Pulmonary artery endothelial cell (primary cell): ENCODE data around the gene GJC1. TPM values are rescaled to one million over a fixed set of nuclear protein-coding genes. Genes with fewer than 3 reads are reported as not detected.

Experiments used
- DNase-seq: peaks from one replicate; pipeline ENCODE4 v3.0.0-alpha.2; 2011; ENCODE audit warnings: low read depth, low spot score
- total RNA-seq: library from RNA; depleted of rRNA; stranded (reverse); fragments of >200 nt; gene quantifications from 2 replicates; pipeline ENCODE4 v1.2.3, GENCODE V29; 2014

Gene GJC1
- total RNA-seq, 1 donor from 2014 or later, result 5.4 TPM

DNA sequence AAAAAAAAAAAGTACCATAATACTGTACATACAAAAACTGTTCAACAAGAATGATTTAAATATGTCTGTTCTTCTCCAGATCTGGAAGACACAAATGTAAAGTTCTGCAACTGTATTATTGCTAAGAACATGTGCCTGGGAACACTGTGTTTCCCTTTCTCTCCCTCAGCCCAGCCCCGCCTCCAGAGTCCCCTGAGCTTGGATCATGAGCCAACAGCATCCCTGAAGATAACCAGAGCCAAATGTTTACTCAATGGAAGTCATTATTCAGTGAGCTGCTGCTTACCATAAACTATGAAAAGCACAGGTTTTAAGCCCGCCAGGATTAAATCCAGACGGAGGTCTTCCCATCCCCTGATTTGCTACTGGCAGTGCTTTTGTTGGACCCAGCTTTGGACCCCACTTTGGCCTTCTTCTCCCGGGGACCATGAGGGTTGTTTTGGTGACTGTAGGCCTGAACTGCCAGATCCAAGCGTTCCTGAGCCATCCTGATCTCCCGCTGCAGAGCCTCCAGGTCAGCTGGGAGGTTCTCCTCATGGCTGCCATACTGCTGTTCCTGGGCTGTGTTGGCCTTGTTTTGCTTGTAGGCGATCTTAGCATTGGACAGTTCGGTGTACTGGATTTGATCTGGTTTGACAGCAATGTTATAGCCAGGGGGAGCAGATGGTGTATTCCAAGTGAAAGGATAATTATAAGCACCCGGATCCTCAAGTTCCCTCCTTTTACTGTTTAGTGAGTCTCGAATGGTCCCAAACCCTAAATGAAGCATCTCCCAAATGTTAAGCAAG lies 25.6 kb downstream of the GJC1 start:
- no peak for DNase-seq

DNA sequence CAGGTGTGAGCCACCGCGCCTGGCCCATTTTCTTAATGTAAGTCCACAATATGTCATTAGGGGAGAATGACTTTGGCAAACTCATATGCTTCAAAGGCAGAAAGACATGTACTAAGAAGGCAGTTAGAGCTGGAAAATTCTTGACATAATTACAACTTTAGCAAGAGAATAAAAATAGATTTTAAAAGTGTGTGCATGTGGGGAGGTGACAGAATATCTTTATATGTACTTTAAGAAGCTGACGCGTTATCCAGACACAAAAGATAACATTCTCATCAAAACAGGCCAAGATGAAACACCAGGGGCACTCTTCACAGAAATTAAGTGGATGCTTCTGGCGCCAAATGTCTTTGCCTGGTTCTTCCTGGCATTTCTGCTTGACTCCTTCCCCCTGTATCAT lies 28.2 kb downstream of the GJC1 start:
- no peak for DNase-seq

DNA sequence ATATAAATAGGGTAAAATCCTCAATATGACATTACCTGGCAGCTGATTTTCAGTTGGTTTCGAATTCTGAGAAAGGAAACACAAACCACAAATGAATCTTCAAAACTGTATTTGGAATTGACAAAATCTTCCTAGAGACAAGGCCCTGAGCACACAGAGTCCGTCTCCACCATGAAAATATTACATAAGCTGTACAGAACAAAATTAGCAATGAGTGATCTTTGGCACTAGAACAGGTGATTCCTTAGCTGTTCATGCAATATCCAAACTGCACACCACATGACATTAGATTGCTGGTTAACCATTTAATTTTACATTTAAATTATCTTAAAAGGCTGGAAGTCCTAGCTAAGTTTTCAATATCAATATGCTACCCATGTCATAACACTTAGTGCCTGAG lies 31.7 kb downstream of the GJC1 start:
- no peak for DNase-seq

DNA sequence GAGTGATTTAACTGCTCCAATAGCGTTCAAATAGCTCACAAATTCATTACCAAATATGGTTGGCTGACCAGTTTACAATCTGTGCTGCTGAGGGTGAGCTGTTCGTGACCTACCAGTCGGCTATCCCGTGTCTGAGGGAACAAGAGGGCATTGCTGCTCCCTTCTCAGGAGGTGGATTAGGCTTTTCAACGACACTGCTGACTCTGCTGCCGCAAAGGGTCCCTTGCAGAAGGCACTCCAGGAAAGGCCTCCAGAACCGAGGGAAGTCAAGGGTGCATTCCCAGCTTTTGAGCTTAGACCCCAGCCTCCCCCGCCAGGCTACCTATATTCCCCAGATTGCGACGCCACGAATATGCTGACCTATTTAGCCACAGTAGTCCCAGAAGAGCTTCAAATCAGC lies 32.3 kb downstream of the GJC1 start:
- DNase-seq, result no peak

DNA sequence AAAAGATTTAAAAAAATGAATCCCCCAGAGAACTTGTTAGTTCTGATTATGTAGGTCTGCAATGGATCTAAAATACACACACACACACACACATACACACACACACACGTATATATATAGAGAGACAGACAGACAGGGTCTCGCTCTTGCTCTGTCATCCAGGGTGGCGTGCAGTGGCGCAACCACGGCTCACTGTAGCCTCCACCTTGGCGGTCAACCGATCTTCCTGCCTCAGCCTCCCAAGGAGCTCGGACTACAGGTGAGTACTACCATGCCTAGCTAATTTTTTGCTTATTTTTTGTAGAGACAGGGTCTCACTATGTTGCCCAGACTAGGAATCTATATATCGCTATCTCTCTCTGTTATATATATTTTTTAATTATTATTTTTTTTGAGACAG lies 33.4 kb downstream of the GJC1 start:
- DNase-seq, result no peak

DNA sequence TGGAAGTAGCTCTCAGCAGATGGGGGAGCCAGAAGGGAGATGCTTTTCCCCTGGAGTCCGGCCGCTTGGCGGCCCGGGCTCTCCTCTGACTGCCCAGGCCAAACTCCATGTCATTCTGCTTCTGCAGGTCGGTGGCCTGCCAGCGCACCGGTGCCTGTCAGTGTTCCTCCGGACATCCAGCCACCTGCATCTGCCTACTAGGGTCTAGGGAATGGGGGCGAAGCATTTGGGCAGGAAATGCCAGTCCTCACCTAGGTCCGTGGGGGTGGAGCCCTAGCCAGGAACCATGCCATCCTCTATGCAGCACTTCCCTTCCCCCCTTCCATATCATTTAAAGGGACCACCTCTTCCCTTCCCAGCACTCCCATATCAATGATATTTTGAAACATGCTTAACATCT lies 34.2 kb downstream of the GJC1 start:
- DNase-seq, result no peak

DNA sequence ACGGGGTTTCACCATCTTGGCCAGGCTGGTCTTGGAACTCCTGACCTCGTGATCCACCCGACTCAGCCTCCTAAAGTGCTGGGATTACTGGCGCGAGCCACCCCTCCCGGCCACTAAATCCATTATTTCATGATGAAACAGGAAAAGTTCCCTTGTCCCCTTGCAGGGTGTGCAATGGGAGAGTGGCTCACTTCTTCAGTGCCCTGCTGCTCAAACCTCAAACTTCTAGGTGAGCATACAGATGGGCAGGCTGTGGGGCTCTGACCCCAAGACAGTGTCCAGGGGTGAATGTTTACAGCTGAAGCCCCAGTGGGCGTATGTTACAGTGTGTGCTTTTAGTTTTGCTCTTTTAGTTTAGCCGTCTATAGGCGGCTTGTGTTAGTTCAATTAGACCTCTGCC lies 34.7 kb downstream of the GJC1 start:
- no peak for DNase-seq

DNA sequence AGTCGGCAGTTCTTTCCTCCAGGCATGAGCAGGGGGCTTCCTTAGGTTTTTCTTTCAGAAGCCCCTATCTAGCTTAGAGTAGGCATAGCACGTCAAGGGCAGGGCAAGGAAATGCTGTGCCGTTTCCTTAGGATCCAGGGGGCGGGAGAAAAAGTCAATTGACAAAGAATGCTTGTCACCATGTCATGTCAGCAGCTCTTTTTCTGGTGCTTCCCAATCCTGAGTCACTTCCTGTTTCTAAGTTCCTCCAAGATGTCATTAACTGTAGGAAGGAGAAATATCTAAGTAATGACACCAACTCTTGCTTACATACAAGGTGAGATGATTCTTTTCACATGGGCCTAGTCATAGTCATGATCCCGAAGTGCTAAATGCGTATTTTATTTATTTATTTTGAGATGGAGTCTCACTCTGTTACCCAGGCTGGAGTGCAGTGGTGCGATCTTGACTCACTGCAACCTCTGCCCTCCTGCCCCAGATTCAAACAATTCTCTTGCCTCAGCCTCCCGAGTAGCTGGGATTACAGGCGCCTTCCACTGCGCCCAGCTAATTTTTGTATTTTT lies 35.2 kb downstream of the GJC1 start:
- DNase-seq, result peak; percentile 64

DNA sequence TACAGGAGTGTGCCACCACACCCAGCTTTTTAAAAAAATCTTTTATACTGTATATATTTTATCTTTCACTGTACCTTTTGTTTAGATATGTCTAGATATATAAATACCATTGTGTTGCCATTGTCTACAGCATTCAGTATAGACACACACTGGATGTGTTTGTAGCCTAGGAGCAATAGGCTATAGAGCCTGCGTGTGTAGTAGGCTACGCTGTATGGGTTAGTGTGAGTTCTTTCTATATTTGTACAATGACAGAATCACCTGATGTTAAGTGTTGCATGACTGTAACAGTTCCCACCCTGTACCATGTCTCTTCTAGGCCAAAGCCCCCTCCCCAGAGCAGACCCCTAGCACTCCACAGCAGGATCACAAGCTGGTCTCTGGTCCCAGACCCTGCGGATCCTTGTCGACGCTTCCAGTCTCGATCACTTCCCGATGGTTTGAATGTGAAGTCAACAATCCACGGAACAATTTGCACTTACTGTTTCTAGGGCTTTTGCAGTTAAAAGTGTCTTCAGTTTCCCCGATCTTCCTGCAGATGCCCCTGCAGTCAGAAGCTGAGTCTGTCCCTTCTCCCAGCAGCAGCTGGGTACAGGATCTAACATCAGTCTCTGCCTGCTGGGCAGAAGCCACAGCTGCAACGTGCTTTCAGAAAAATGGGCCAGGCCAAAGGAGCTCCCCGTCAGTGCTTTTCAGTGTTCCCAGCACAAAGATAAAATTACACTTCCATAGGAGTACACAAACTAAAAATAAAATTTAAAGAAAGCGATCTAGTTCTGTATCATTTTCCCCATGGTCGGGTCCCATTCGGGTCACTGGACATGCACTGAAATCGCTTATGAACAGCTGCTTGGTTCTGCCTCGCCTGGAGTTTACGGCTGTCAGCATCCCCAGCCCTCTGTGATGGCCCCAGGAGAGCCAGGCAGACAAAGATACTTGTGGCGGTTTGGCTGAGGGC lies 35.9 kb downstream of the GJC1 start:
- DNase-seq, result no peak

DNA sequence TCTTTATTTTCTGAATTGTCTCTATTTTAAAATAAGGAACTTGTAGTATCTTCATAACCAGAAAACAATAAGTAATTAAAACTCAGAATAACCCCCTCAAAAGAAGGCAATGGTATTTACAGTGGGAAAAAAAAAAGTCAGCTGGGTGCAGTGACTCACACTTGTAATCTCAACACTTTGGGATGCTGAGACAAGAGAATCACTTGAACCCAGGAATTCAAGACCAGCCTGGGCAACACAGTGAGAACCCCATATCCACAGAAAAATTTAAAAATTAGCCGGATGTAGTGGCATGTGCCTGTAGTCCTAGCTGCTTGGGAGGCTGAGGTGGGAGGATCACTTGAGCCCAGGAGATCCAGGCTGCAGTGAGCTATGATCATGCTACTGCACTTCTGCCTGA lies 37.8 kb downstream of the GJC1 start:
- no peak for DNase-seq

DNA sequence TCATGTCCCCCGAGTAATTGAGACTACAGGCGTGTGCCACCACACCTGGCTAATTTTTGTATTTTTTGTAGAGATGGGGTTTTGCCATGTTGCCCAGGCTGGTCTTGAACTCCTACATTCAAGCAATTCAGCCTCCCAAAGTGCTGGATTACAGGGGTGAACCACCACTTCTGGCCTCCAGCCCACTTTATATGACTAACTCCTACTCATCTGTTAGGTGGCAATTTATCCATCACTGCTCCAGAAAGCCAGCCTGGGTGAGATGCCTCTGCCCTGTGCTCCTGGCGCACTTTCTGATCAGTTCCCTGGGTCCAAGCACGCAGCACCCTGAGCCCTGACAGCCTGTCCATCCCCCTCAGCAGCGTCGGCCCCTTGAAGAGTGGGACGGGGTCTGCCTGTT lies 41.9 kb downstream of the GJC1 start:
- no peak for DNase-seq

DNA sequence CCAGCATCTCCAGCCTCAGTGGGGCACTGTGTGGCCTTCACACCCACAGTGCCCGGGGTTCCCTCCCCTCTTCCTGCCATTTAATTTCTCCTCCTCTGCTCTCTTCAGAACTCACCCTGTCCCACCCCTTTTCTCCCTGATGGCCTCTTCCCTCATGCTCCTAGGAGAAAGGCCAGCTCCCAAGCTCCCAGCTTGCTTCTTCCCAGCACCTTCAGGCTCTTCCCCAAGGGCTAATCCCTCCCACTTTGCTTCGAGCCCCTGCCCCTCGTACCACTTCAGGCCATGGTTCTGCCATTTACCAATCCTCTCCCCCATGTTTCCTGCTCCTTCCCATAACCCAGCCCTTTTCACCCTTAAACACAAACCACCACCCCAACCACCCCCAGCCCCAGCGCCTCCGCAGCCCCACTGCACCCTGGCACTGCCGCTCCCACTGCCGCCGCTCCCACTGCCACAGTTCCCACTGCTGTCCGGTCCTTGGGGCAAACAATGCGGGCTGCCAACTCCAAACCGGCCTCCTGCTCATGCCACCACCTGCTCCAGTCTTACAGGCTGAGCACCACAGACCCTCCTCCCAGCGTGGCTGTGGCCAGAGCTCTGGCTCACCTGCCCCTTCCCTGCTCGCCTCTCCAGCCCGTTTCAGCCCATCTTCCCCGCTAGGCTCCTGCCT lies 42.7 kb downstream of the GJC1 start:
- no peak for DNase-seq

DNA sequence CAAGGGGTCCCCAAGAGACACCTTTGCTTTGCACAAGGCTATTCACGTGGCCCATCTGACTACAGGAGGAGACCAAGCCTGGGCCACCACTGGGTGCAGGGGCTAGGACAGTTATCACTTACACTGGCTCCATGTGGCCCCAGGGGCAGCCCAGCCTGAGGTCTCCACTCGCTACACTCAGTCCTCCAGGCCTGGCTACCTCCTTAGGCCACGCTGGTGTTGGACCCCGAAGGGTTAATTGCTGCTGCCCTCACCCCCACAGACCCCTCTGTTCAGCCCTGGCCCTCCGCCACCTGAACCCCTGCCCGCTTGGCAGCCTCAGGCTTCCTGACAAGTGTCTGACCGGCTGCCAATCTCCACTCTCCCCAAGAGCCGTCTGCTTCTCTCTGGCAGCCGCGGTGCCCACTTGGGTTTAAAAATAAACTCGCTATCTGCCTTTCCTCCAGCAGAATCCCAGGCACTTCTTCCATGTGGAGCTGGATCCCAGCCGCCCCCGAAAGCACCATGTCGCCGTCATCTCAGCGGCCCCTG lies 43.5 kb downstream of the GJC1 start:
- DNase-seq, result no peak

DNA sequence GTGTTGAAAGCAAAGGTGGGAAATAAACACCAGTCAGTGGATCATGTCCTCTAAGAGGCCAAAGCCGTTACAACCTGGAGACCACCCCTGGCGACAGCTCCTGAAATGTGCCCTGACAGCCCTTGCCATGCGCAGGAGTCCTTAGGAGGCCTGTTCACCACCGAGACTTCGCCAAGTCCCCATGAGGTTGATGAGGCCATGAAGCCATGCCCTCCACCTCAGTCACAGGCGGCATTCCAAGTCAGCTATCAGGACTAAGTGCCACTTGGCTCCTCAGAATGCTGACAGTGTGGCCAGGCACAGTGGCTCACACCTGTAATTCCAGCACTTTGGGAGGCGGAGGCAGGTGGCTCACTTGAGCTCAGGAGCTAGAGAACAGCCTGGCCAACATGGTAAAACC lies 44.2 kb downstream of the GJC1 start:
- no peak for DNase-seq

DNA sequence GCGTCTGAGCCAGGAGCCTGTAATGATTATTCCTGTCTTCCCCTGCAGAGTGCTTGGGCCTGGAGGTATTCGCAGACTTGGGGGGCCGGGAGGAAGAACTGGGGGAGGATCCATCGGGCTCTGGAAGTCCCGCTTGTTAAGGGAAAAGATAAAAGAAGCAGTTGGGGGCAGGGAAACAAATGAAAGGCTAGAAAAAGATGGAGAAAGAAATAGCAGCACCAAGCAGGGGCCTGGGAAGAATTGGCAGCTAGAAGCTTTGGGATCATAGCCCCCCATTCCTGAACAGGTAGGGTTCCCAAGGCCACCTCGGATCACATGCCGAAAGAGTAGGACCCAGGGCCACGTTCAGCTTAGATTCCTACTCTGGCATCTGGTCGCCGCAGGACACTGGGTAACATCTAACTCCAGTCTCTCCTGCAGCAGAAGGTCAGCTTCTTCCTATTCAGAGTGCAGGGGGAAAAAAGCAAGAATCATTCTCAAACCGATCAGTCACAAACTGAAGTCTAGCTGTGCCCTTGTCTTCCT lies 47.7 kb downstream of the GJC1 start:
- DNase-seq, result no peak

DNA sequence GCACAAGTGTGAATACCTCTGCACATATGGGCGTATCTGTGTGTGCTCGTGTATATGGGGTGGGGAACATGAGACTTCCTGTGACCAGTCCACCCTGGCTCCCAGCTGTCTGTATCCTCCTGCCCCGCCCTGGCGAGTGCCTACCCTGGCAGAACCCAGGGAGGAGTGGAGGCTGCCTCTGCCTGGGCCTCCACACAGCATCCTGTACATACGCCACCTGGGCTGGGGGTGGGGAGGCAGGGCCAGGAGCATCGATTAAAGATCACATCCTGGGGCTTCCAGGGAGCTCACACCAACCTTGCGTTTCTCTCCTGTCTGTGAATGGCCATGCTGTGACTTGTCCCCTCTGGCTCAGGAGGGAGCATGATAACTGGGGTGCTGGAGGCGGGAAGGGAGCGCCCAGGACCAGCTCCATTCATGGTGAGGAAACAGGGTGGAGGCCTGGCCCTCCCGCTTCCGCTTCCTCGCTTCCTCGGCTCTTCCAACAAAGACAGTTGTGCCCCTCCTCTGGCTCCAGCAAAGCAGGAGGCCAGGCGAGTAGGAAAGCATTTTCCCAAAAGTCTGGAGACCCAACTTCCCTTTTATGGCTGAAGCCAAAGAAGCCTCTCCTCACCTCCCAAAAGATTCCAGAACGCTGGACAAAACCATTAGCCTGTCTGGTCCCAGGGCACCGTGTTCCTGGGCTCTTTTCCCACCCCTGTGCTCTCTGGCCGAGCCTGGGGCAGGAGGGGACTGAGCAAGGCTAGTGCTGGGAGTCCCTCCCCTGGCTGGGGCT lies 48.3 kb downstream of the GJC1 start:
- no peak for DNase-seq

DNA sequence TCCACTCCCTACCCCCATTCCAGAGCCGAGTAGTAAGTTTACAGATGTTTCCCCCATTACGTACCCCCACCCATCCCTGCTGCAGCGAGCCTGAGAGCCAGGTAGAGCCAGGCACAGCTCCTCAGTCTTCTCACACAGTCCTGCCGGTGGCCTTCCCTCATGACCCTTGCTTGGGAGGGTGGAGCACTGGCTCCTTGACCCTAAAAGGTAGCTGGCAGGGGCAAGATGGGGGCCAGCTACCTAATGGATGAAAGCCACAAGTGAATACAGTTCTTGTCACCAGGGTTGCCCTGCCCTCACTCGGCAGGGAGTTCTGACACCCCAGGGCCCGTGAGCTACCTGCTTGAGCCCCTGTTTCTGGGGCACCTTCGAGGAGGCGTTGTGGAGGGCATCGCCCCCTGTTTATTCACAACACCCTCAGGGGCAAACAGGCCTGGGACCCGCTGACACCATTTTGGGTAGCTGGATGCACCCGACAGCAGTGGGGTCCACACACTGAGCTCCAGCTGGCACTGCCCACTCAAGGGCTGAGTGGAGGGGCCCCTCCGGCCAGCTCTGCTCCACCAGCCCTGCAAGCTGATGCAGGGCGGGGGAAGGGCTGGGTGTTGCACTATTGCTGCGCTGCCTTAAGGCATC lies 49.1 kb downstream of the GJC1 start:
- no peak for DNase-seq

DNA sequence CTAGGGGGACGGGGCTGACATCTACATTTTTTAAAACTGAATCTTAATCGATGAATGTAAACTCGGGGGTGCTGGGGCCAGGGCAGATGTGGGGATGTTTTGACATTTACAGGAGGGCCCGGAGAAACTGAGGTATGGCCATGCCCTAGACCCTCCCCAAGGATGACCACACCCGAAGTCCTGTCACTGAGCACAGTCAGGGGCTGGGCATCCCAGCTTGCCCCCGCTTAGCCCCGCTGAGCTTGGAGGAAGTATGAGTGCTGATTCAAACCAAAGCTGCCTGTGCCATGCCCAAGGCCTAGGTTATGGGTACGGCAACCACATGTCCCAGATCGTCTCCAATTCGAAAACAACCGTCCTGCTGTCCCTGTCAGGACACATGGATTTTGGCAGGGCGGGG lies 49.9 kb downstream of the GJC1 start:
- DNase-seq, result no peak

DNA sequence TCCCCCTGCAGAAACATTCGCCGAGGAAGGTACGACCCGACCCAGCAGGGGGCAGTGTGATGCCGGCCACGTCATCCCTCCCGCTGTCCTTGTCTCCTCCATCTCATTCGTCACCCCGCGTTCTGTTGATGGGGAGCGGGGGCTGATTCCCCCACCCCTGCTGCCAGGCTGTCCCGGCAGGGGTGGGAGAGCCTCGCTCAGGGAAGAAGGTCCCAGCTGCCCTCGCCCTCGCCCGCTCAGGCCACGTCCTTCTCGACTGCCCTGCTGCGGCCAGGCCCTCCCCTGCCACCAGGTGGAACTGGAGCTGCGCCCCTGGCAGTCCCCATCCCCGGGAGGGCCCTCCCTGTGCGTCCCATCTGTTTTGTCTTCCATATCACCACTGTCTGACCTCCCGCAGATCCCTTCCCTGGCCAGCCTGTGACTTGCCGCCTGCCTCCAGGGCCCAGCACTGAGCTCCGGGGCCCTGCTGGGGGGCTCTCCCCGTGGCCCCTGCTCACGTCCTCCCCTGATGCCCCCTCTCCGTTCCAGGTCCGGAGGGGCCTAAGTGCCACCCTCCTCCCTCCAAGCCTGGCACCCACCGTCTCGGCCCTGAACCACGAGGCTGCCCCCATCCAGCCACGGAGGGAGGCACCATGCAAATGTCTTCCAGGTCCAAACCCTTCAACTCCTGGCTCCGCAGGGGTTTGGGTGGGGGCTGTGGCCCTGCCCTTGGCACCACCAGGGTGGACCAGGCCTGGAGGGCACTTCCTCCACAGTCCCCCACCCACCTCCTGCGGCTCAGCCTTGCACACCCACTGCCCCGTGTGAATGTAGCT lies 50.7 kb downstream of the GJC1 start:
- DNase-seq, result peak; percentile 24
